Stomach (tissue), 9 donors: ENCODE measurements around the gene CPLANE2. TPM values are rescaled to one million over a fixed set of nuclear protein-coding genes. Genes with fewer than 3 reads are reported as not detected.
A peak's percentile ranks its signal among the peaks of the same experiment; 100 is the strongest.
"Not testable (repeated sequence)": the region's sequence is repeated elsewhere in the genome, so short reads cannot be mapped to it uniquely, and the experiment has no call there.

Source experiments
- DNase-seq, 2 donors: peaks; one replicate each; pipeline versions ENCODE4 v3.0.0 to v3.0.0-alpha.2; 2013 to 2019
- H3K27ac ChIP-seq, 5 donors: fragments of 200-600 bp in 4 of 5; sonication (generic) in 4 of 5; one replicate each; pipeline ENCODE4 v1.5.1; 2013 to 2019; ENCODE audit warnings: mild to moderate bottlenecking in 1 of 5, moderate library complexity in 1 of 5
- H3K27me3 ChIP-seq, 3 donors: fragments of 200-600 bp; sonication (generic); one replicate each; pipeline ENCODE4 v1.5.1; 2017 to 2019; ENCODE audit warnings: mixed run types in 1 of 3
- H3K36me3 ChIP-seq, 4 donors: fragments of 200-600 bp; sonication (generic); 1 replicate in 3 of 4; 2 replicates in 1 of 4; pipeline ENCODE4 v1.5.1; 2016 to 2019
- H3K4me1 ChIP-seq, 4 donors: fragments of 200-600 bp; sonication (generic); one replicate each; pipeline ENCODE4 v1.5.1; 2016 to 2019
- H3K4me3 ChIP-seq, 4 donors: fragments of 200-600 bp; sonication (generic) in 3 of 4; one replicate each; pipeline ENCODE4 v1.5.1; 2016 to 2019; ENCODE audit warnings: mild to moderate bottlenecking in 1 of 4
- H3K9me3 ChIP-seq, 4 donors: fragments of 200-600 bp; sonication (generic); one replicate each; pipeline ENCODE4 v1.5.1; 2016 to 2019
- EP300 ChIP-seq: sonication (generic); formaldehyde crosslinking; IDR thresholded peaks from one replicate; pipeline ENCODE4 v1.6.1; 2017; ENCODE audit warnings: antibody characterized with exemption
- POLR2A ChIP-seq, 4 donors: fragments of 450-650 bp; IDR thresholded peaks; one replicate each; pipeline ENCODE4 v1.6.1; 2016; ENCODE audit warnings: antibody characterized with exemption in 4 of 4, control low read depth in 2 of 4, mild to moderate bottlenecking in 1 of 4, moderate library complexity in 1 of 4
- POLR2AphosphoS5 ChIP-seq, 3 donors: sonication (generic); formaldehyde crosslinking; IDR thresholded peaks; one replicate each; pipeline ENCODE4 v1.6.1; 2016; ENCODE audit warnings: antibody characterized with exemption in 3 of 3
- WGBS, 5 donors: extraction: QIAGEN DNeasy Blood & Tissue Kit in 3 of 5; methylation state at CpG; one replicate each; pipeline versions ENCODE4 v1.1.5 to v1.1.7; 2013 to 2018; 5-methylcytosine and 5-hydroxymethylcytosine counted together
- intact Hi-C: fragments of 100-400 bp; cut with DNase I; formaldehyde crosslinking; loops from one replicate; pipeline ENCODE4 v1.15.1; 2023; ENCODE audit warnings: low total_unique reads
- polyA plus RNA-seq, 3 donors: library from polyadenylated mRNA; stranded (reverse); fragments of 200-250 nt; gene quantifications; one replicate each; pipeline ENCODE4 v1.2.3, GENCODE V29; 2013
- total RNA-seq, 5 donors: library from RNA; depleted of rRNA; stranded (reverse); fragments of >200 nt; gene quantifications; one replicate each; pipeline versions ENCODE4 v1.1.0 to v1.2.3, GENCODE V29; 2014 to 2016
- TF ChIP-seq, protein P1 (sequence below), 7 experiments: fragments of 450-650 bp in 4 of 7; fragments of 200-600 bp in 3 of 7; sonication (generic) in 3 of 7; IDR thresholded peaks; one replicate each; pipeline ENCODE4 v1.5.1; 2016 to 2019; ENCODE audit warnings: antibody characterized with exemption in 7 of 7, control low read depth in 2 of 7, mild to moderate bottlenecking in 1 of 7
- donor health status: healthy with polysubstance abuse.
- donor health status: Bipolar disorder and iron deficiency.
- donor health status: healthy.

The CPLANE2 gene
- total and polyA plus RNA-seq, 8 donors = 0.45 to 18.8 (median 2.3) TPM; not detected in 1

DNA sequence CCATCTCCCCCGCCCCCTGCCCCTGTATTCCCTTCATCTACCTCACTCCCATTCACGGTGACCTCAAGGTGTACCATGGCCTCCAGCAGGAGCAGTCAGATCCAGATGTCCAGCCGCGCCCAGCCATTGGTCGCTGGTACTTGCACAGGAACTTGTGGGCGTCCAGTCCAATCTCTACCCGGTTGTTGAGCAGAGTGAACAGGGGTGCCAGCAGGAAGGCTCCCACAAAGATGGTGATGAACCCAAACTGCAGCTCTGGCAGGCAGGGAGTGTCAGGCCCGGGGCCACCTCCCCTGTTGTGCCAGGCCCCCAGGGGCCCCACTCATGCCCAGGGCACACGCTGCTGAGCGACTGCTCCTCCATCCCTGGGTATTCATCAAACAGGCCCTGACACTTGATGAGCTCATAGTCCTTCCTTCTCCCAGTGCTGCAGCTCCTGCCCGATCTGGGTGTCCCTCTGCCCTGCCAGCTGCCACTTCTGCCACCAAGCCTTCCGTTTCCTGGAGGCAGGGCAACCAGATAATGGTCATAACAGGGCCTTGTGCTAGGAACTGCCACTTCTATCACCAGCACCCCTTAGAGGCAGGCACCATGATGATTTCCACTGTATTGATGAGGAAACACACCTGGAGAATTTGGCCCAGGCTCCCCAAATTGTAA is 18.8 kb downstream of the CPLANE2 start:
- peaks cover 14 to 30% (median 25%) of the 10 kb centered on the region in 4 donors for H3K4me1 ChIP-seq
- H3K9me3 ChIP-seq = no peaks in the 10 kb centered on the region
- H3K36me3 ChIP-seq = no peaks in the 10 kb centered on the region
- intact Hi-C loops = no loop called here
- no peaks in the 10 kb centered on the region for H3K27me3 ChIP-seq
- peak overlapping the region; percentile 72 to 92 (median 84) for H3K27ac ChIP-seq
- H3K4me3 ChIP-seq = peak overlapping the region; percentile 49 to 56 (median 52)
- TF ChIP-seq EP300 (no peak), POLR2AphosphoS5 (IDR thresholded peaks at IDR 0.05) (no peak), POLR2A (IDR thresholded peaks at IDR 0.05) (no peak)
- TF ChIP-seq, protein P1, sequence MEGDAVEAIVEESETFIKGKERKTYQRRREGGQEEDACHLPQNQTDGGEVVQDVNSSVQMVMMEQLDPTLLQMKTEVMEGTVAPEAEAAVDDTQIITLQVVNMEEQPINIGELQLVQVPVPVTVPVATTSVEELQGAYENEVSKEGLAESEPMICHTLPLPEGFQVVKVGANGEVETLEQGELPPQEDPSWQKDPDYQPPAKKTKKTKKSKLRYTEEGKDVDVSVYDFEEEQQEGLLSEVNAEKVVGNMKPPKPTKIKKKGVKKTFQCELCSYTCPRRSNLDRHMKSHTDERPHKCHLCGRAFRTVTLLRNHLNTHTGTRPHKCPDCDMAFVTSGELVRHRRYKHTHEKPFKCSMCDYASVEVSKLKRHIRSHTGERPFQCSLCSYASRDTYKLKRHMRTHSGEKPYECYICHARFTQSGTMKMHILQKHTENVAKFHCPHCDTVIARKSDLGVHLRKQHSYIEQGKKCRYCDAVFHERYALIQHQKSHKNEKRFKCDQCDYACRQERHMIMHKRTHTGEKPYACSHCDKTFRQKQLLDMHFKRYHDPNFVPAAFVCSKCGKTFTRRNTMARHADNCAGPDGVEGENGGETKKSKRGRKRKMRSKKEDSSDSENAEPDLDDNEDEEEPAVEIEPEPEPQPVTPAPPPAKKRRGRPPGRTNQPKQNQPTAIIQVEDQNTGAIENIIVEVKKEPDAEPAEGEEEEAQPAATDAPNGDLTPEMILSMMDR (IDR thresholded peaks at IDR 0.05) = no peak
- DNase-seq = peak in 1 of 2 donors; percentile 50
- WGBS, 5 donors = 55 to 69% (median 61%) methylated on average over 12 of the region's 12 CpGs

DNA sequence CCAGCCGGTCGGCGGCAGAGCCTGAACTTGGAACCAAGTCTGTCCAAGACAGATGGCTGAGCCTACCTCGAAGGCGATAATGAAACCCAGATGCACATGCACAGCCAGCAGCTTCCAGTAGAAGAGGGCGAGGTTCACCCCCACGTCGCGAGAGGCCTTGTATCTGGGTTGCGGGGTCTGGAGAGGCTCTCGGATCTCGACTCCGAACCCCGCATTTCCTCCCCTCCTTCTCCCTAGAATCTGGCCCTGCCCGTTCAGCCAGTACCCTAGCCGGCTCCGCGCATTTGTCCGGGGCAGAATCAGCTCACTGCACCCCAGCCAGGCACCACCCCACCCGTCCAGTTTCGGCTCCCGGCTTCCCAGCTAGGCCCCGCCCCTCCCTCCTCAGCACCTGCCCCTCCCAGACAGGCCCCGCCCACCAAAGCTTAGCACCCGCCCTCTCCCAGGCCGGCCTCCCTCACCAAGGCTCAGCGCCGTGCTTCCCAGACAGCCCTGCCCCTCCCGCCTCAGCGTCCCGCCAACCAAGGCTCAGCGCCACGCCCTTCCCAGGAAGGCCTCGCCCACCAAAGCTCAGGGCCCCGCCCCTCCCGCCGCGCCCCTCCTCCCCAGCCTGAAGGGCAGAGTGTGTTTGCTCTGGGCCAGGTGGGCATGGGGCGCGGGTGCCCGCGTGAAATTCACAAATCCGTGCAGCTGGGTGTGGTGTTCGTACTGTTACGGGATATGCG is 19.8 kb downstream of the CPLANE2 start:
- 1 to 2% (median 2%) methylated on average over 23 to 46 of the region's 46 CpGs for WGBS, 5 donors
- H3K27me3 ChIP-seq = no peaks in the 10 kb centered on the region
- peaks cover 14 to 36% (median 29%) of the 10 kb centered on the region in 4 donors for H3K4me1 ChIP-seq
- TF ChIP-seq POLR2AphosphoS5 (IDR thresholded peaks at IDR 0.05) (peak in 2 of 3 donors; percentile 35 to 82), POLR2A (IDR thresholded peaks at IDR 0.05) (peak in 1 of 4 donors; percentile 35), EP300 (no peak)
- TF ChIP-seq, protein P1 (IDR thresholded peaks at IDR 0.05) = no peak
- DNase-seq = peak; percentile 99 to 100
- H3K9me3 ChIP-seq = no peaks in the 10 kb centered on the region
- peak overlapping the region; percentile 83 to 92 (median 85) for H3K27ac ChIP-seq
- intact Hi-C loops = no loop called here
- H3K4me3 ChIP-seq = peak overlapping the region; percentile 49 to 56 (median 52)
- H3K36me3 ChIP-seq = no peaks in the 10 kb centered on the region

DNA sequence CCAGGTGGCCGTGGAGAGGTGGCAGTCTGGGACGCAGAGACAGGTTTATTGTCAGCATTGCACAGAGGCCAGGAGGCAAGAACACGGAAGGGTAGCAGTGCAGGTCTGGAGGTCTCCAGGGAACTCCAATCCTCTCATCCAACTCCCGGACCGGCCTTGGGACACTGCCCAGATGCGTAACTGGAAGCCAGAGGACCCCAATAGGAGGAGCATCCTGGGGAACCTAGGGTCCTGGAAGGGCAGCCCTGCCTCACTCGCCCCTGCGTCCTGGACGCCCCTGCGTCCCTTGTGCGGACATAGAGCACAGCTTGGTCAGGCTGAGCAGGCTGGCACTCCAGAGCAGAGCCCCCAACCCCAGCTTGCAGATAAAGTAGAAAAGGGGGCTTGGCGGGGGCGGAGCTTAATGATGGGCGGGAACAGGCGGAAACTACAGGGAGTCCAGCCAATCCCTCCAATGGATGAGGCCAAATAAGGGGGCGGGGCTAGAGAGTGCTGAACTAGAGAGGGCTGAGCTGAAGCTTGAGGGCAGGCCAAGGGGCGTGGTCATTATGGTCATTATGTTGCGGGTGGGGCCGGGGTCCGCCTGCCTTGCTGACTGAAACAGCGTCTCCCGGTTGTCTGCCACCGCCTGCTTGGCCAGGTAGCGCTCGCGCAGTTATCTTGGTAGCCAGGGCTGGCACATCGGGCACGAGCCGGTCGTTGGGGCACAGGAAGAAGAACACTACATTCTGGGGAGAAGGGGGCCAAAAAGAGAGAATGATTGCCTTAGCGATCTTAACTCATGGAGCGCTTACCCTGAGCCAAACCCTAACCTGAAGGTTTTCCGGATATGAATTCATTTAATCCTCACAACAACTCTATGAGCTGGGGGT is 20.9 kb downstream of the CPLANE2 start:
- Histone ChIP-seq H3K27me3 (no peaks in the 10 kb centered on the region), H3K36me3 (no peaks in the 10 kb centered on the region), H3K4me3 (peak overlapping the region; percentile 49 to 56 (median 52)), H3K27ac (peak overlapping the region; percentile 83 to 92 (median 85)), H3K4me1 (peaks cover 14 to 47% (median 32%) of the 10 kb centered on the region in 4 donors), H3K9me3 (no peaks in the 10 kb centered on the region)
- peak; percentile 88 to 97 for DNase-seq
- TF ChIP-seq POLR2AphosphoS5 (IDR thresholded peaks at IDR 0.05) (peak in 1 of 3 donors; percentile 47), POLR2A (IDR thresholded peaks at IDR 0.05) (no peak), EP300 (no peak)
- TF ChIP-seq, protein P1 (IDR thresholded peaks at IDR 0.05) = no peak
- 14 to 20% (median 15%) methylated on average over 32 to 33 of the region's 33 CpGs for WGBS, 5 donors
- intact Hi-C loops = no loop called here

DNA sequence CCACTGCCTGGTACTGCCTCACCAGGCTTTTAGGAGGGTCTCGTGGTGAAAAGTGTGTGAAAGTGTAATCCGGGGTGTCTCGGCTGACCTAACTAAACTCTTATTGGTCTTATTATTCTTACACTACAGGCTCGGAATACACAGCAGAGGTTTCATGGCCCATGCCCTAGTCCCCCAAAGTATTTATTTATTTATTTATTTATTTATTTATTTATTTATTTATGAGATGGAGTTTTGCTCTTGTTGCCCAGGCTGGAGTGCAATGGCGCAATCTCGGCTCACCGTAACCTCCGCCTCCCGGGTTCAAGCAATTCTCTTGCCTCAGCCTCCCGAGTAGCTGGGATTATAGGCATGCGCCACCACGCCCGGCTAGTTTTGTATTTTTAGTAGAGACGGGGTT is 21.7 kb downstream of the CPLANE2 start:
- H3K4me3 ChIP-seq, DNase-seq, H3K9me3 ChIP-seq, H3K27me3 ChIP-seq, H3K27ac ChIP-seq, H3K36me3 ChIP-seq, intact Hi-C loops: not testable (repeated sequence)
- 92 to 96% (median 94%) methylated on average over 14 of the region's 14 CpGs for WGBS, 5 donors
- H3K4me1 ChIP-seq = peaks cover 14 to 54% (median 37%) of the 10 kb centered on the region in 4 donors

DNA sequence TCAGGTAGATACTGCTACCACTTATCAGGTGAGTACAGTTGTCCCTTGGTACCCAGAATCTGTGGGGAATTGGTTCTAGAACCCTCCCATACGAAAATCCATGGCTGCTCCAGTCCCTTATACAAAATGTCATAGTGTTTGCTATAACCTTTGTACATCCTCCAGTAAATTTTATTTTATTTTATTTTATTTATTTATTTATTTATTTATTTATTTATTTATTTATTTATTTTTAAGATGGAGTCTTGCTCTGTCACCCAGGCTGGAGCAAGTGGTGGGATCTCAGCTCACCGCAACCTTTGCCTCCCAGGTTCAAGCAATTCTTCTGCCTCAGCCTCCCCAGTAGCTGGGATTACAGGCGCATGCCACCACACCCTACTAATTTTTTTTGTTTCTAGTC is 23.4 kb downstream of the CPLANE2 start:
- H3K4me3 ChIP-seq, H3K9me3 ChIP-seq, H3K27ac ChIP-seq, H3K27me3 ChIP-seq, H3K36me3 ChIP-seq, DNase-seq, intact Hi-C loops: not testable (repeated sequence)
- WGBS, 5 donors = 86 to 94% (median 91%) methylated on average over 3 of the region's 3 CpGs
- peaks cover 20 to 70% (median 51%) of the 10 kb centered on the region in 4 donors for H3K4me1 ChIP-seq
